Heart right ventricle (tissue), 16 donors: Measurements from ENCODE around the gene FKBP11. TPM values are rescaled to one million over a fixed set of nuclear protein-coding genes. Genes with fewer than 3 reads are reported as not detected.
A peak's percentile ranks its signal among the peaks of the same experiment; 100 is the strongest.

ENCODE experiments used
- ATAC-seq, 8 donors: fragments of 200-7000 bp; cut with Tn5 transposase; one replicate each; pipeline ENCODE4 v1.9.1; 2020; ENCODE audit warnings: mild to moderate bottlenecking in 8 of 8, moderate library complexity in 8 of 8, moderate number of reproducible peaks in 1 of 8
- DNase-seq, 2 donors: peaks; one replicate each; pipeline ENCODE4 v3.0.0-alpha.2; 2020
- H3K27ac ChIP-seq, 10 donors: fragments of 200-600 bp; sonication (generic) in 2 of 10; one replicate each; pipeline versions ENCODE4 v1.5.0 to v1.8.0; 2020 to 2022; ENCODE audit warnings: mild to moderate bottlenecking in 3 of 10
- H3K27me3 ChIP-seq, 7 donors: fragments of 200-600 bp; one replicate each; pipeline ENCODE4 v1.8.0; 2021 to 2022; ENCODE audit warnings: mild to moderate bottlenecking in 2 of 7
- H3K36me3 ChIP-seq, 9 donors: fragments of 200-600 bp; sonication (generic) in 1 of 9; one replicate each; pipeline versions ENCODE4 v1.5.0 to v1.8.0; 2020 to 2022; ENCODE audit warnings: mild to moderate bottlenecking in 2 of 9
- H3K4me1 ChIP-seq, 9 donors: fragments of 200-600 bp; sonication (generic) in 1 of 9; one replicate each; pipeline versions ENCODE4 v1.5.0 to v1.8.0; 2020 to 2022; ENCODE audit warnings: mild to moderate bottlenecking in 4 of 9
- H3K4me3 ChIP-seq, 10 donors: fragments of 200-600 bp; sonication (generic) in 2 of 10; one replicate each; pipeline versions ENCODE4 v1.5.0 to v1.8.0; 2020 to 2022; ENCODE audit warnings: mild to moderate bottlenecking in 7 of 10, moderate library complexity in 2 of 10
- H3K9me3 ChIP-seq, 11 donors: fragments of 200-600 bp in 10 of 11; sonication (generic) in 2 of 11; one replicate each; pipeline versions ENCODE4 v1.5.0 to v1.8.0; 2013 to 2022; ENCODE audit warnings: mild to moderate bottlenecking in 2 of 11, control low read depth in 1 of 11, moderate library complexity in 1 of 11
- CTCF ChIP-seq, 9 donors: fragments of 200-600 bp; sonication (generic) in 2 of 9; IDR thresholded peaks; one replicate each; pipeline versions ENCODE4 v1.5.0 to v1.8.0; 2021 to 2022; ENCODE audit warnings: antibody characterized with exemption in 9 of 9, mild to moderate bottlenecking in 5 of 9, moderate library complexity in 1 of 9
- WGBS, 2 donors: extraction: QIAGEN DNeasy Blood & Tissue Kit; methylation state at CpG; one replicate each; pipeline ENCODE4 v1.1.7; 2013; ENCODE audit warnings: inconsistent platforms in 1 of 2; 5-methylcytosine and 5-hydroxymethylcytosine counted together
- intact Hi-C, 10 donors: fragments of 100-400 bp; cut with DNase I; formaldehyde crosslinking; loops; one replicate each; pipeline versions ENCODE4 v1.11.1 to v1.14.2; 2022
- polyA plus RNA-seq, 2 donors: library from polyadenylated mRNA; stranded (reverse); fragments of 200-250 nt; gene quantifications; one replicate each; pipeline ENCODE4 v1.2.3, GENCODE V29; 2013
- total RNA-seq, 10 donors: library from RNA; stranded (reverse); fragmentation: NEBNext Ultra II Directional in 3 of 10; extraction: Animal tissue kit (Norgen Biotek cat#: 25700) in 3 of 10; gene quantifications; one replicate each; pipeline versions ENCODE4 v1.2.1 to v1.2.4, GENCODE V29; 2021 to 2023
- donor health status: Arrhythmogenic right ventricular cardiomyopathy.
- donor health status: ischemic (EF 13 %, LVEDD 7.1; RV severe dilation, severe dysfunction).
- donor health status: healthy with polysubstance abuse.
- donor health status: DM: no; HTN: yes; CAD: no.
- donor health status: DM: no; HTN: no; CAD: no.
- donor health status: ischemic (EF 25% LVEDD 6.9; RV normal size, moderate dysfunction).
- donor health status: ischemic (EF 25% LVEDD 5.7; RV mildly dilated, moderate dysfunction).
- donor health status: healthy.
- donor health status: DM: yes; HTN: yes; CAD: no.
- donor health status: Ischemic cardiomyopathy.
- donor health status: ischemic (EF 35%, LVEDD 5.7; RV mildly dilated, moderate dysfunction).
- donor health status: nonischemic (EF 11% LVEDD 7.7; RV severe dilation, severe dysfunction).
- donor health status: DM: yes; HTN: yes; CAD: no.
- donor health status: PGD.
- donor health status: ischemic (EF 29% LVEDD 5.4; RV normal size, mild dysfunction).
- donor health status: nonischemic (EF 23%, LVEDD 6.1; RV moderate dilation, normal function).

Gene FKBP11
- total and polyA plus RNA-seq, 12 donors: 1.6 to 30.4 (median 4.0) TPM

GRCh38 chr12:48889679-48890078, 35.6 kb downstream of the FKBP11 start:
- ATAC-seq (no peak), DNase-seq (no peak)
- H3K9me3 ChIP-seq: no peaks in the 10 kb centered on the region
- intact Hi-C loops: loop anchor here (1.0 to 5.0 kb wide), 6 partner anchors 32 to 37 kb away; partner anchors contain the start of gene DDX23 (in 1 of the 10)
- peaks cover 0 to 11% (median 8%) of the 10 kb centered on the region in 9 donors for H3K4me1 ChIP-seq
- 91 to 93% methylated on average over 3 of the region's 3 CpGs for WGBS, 2 donors
- H3K27ac ChIP-seq: no peak overlapping the region
- no peak overlapping the region for H3K4me3 ChIP-seq
- H3K27me3 ChIP-seq: peaks cover 0 to 21% (median 5%) of the 10 kb centered on the region in 7 donors
- no peaks in the 10 kb centered on the region for H3K36me3 ChIP-seq
- no peak for TF ChIP-seq CTCF (IDR thresholded peaks at IDR 0.05)

DNA sequence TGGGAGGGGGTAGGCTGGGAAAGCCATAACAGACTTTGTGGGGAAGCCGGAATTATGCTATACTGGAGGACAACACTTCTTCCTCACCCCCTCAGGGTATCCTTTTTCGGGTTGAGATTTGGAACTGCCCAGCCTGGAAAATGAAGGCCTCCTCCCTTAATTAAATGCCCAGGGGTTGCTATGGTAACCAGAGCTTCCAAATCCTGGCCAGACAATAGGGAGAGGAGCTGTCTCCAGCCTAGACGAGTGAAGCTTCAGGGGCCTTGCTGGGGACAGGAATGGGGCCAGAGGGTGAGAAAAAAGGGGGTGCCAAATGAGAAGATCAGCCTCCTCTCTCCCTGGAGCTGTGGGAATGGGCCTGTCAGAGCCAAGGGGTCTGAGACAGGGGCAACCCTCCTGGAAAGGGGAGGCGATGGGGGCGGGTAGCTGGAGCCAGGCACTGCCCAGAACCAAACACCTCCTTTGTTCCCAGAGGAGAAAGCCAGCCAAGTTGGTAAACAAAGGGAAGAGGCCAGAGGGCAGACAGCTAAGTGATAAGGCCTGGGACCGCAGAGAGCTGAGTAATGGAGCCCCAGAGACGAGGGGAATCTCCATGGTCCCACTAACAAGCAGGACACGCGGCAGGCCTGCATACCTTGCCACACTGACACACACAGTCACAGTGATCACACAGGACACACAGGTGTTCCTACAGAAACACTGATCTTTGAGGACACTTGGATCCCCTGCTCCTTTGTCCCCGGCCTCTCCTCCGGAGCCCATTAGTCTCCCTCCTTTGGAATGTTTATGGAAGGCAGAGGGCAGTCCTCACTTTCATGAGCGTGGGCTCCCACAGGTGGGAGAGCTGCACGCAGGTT, 41.8 kb downstream of the FKBP11 start:
- Histone ChIP-seq H3K27me3 (peaks cover 0 to 34% (median 5%) of the 10 kb centered on the region in 7 donors), H3K4me3 (no peak overlapping the region), H3K36me3 (no peaks in the 10 kb centered on the region), H3K4me1 (peaks cover 0 to 28% (median 14%) of the 10 kb centered on the region in 9 donors), H3K9me3 (no peaks in the 10 kb centered on the region), H3K27ac (peak overlapping the region in 4 of 10 donors; percentile 45 to 72 (median 58))
- intact Hi-C loops: loop anchor here in 1 of 10 donors (2.0 kb wide), 1 partner anchor 19 kb away; the partner anchor contains the start of gene RND1
- 70 to 78% methylated on average over 13 of the region's 13 CpGs for whole genome bisulfite sequencing, 2 donors
- TF ChIP-seq CTCF (IDR thresholded peaks at IDR 0.05): no peak
- ATAC-seq: peak in 4 of 8 donors; percentile 27 to 53 (median 44)
- DNase-seq: no peak

GRCh38 chr12:48882972-48883304, 42.4 kb downstream of the FKBP11 start:
- TF ChIP-seq CTCF (IDR thresholded peaks at IDR 0.05): no peak
- Histone ChIP-seq H3K27me3 (peaks cover 0 to 34% (median 5%) of the 10 kb centered on the region in 7 donors), H3K4me3 (no peak overlapping the region), H3K9me3 (no peaks in the 10 kb centered on the region), H3K36me3 (no peaks in the 10 kb centered on the region), H3K4me1 (peaks cover 0 to 28% (median 14%) of the 10 kb centered on the region in 9 donors), H3K27ac (peak overlapping the region in 7 of 10 donors; percentile 7 to 72 (median 55))
- DNase-seq: no peak
- ATAC-seq: no peak
- WGBS, 2 donors: 89 to 90% methylated on average over 3 of the region's 3 CpGs
- intact Hi-C loops: loop anchor here in 1 of 10 donors (2.0 kb wide), 1 partner anchor 18 kb away; the partner anchor contains the start of gene RND1

GRCh38 chr12:48882315-48882687, 43.0 kb downstream of the FKBP11 start:
- H3K9me3 ChIP-seq: no peaks in the 10 kb centered on the region
- peaks cover 0 to 28% (median 14%) of the 10 kb centered on the region in 9 donors for H3K4me1 ChIP-seq
- DNase-seq (peak in 1 of 2 donors; percentile 49), ATAC-seq (peak; percentile 44 to 88 (median 62))
- WGBS, 2 donors: 12 to 16% methylated on average over 10 of the region's 10 CpGs
- intact Hi-C loops: loop anchor here in 1 of 10 donors (2.0 kb wide), 1 partner anchor 18 kb away; the partner anchor contains the start of gene RND1
- TF ChIP-seq CTCF (IDR thresholded peaks at IDR 0.05): no peak
- peak overlapping the region in 6 of 10 donors; percentile 19 to 72 (median 58) for H3K27ac ChIP-seq
- H3K36me3 ChIP-seq: no peaks in the 10 kb centered on the region
- H3K27me3 ChIP-seq: peaks cover 0 to 34% (median 5%) of the 10 kb centered on the region in 7 donors
- peak overlapping the region in 6 of 10 donors; percentile 24 to 40 (median 32) for H3K4me3 ChIP-seq
